NCI-H748 (cell line): ENCODE data around the gene WDFY2.

Experiments
- DNase-seq: peaks from one replicate; lab custom pipeline; 2025; ENCODE audit not compliant: unreplicated experiment; lab: John Stamatoyannopoulos, UW

WDFY2 gene

DNA sequence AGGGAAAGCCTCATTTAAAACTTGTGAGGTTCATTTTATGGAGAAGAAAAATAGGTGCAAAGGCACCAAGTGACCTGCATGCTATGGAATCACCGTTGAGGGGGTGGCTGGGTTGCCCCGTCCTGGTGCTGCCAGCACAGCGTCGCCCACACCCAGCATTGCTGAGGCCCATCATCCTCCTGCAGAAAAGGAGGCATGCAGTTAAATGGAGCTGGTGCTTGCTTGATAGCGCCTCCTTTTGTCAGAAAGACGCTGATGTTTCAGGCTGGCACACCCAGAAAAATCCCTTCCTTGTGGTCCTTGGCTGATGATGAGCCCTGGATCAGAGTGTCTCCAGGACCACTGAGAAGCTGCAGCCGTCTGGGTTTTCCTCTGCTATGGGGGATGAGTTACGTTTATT, 182.8 kb downstream of the WDFY2 start:
- peak; percentile 23 for DNase-seq

DNA sequence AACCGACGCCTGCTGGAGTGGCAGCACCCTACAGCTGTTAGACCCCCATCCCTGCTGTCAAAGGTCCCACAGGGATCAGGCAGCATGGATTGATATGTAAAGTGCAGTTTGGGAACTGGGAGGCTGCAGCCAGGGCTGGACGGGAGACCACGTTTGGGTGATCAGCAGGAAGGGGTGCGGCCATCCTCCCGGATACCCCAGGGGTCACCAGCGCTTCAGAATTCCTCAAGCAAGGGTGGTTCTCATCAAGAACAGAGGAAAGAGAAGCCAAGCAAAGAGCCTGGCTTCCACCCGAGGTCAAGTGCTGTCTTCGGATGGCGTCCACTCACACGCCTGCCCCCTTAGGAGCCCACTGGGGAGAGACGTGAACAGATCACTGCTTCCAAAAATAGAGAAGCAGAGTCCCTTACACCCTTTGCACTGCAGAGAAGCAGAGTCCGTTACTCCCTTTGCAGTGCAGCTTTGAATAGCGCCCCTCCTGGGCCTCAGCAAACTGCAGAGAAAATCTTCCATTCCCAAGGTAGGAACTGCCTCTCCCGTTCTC, 184.2 kb downstream of the WDFY2 start:
- no peak for DNase-seq

DNA sequence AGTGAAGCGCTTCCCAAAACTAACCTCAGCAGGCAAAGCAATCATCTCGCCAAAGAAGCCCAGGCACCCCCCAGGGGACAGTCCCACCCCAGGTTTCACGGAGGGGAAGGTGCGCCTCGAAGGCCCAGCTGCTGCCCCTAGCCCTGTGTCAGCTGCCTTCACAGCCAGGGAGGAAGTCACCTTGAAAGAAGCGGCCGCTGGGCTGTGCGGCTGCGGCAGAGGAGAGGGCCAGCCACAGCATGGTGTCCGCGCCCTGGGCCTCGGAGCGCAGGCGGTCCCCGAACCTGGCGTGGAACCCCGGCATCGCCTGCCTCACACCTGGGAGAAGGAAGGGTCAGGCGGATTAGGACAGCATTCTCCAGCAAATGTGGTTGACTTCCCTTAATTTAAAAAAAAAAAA, 184.7 kb downstream of the WDFY2 start:
- DNase-seq, result no peak

DNA sequence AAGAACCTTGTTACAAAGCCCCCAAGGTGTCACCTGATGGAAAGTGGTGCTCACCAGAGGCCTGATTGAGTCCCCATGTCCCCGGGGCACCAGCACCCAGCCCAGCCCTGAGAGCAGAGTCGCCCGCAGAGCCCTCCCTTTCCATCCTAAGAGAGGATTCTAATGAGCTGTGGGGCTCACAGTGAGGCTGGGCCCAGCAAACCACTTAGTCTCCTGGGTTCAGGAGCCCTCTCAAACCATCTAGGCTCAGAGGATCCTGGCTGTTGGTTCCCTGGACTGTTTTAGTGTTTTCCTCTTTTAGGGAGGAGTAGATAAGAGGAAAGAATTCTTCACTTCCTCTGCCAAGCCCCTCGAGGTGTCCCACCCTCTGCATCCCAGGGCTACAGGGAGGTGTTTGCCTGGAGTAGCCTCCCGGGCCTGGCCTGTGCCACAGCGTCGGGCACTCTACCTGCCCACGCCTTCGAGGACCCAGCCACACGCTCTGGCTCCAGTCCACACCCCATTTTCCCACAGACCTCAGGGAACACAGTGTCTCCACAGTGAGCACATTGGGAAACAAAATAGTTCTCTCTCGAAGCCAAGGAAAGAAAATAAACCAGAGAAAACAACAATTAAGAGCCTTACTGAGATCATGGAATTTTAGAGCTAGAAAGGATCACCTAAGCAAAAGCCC, 185.3 kb downstream of the WDFY2 start:
- no peak for DNase-seq

DNA sequence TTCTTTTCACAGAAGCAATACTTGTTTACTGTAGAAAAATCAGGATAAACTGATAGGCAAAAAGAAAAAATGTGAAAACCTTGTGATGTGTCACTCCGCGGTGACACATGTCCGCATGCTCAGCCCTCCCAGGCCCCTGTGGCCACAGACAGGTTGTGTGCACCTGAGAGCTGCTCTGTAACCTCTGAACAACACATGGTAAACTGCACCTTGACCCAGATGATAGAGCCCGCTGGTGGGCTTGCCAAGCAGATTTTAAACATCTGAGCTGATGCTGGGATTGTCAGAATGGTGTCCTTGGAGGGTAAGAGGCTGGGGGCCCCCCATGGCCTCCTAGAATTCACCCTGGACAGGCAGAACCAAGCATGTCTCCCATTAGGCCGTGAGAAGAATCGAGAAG, 185.9 kb downstream of the WDFY2 start:
- DNase-seq, result no peak

DNA sequence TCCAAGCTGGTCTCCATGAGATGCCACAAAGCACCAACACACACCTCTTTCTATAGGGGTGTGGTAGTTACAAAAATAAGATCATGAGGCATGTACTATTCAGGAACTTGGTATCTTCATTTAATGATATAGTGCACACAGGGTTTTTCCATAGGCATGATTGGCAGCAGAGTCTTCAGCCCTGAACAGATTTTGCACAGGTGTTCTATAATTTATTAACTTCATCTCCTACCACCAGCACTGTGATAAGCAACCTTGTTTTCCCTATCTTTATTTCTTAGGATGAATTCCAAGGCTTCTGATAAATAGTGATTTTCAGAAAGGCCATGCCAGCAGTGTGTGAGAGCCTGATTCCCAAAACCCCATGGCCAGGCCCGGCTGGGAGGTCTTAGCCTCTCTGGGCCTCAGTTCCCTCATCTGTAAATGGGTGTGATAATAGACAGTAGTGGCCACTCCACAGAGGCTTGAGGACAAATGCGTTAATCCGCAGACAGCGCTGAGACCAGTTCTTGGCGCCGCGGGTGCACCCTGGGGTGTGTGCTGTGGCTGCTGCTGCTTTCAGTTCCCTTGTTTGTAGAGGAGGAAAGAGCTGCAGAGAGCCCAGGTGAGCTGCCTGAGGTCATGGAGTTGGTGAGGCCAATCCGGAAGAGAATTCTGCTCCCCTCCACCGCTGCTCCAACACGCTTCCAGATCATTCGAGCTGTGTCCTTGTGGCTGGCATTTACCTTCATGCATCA, 186.6 kb downstream of the WDFY2 start:
- DNase-seq, result no peak

DNA sequence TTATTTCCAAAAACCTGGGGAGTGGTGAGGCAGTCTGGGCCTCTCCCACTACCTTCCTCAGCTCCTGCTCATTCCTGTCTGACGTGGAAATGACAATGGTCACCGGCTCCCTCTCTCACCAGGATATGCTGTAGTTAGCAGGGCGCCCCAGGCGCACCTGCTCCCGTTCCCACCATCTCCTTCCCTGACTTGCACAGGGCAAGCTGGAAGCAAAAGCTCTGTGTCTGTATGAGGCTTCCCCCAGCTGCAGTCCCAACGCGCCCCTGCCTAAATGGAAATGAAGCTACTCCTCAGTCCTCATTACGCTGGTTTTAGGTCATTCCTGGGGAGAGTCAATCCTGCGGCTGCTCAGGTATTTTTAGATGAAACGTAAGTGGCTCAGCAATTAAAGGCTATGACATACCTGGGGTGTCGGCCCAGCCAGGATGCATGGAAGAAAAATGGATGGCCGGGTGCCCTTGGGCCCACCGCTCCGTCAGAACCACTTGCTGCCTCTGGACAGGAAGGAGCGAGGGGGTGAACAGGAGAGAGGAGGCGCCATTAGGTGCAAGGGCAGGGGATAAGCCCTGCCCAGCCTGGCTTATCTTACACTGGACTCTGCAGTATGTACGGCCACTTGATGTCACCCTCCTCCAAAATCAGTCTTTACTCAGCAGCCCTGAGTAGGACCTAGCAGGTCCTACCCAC, 187.3 kb downstream of the WDFY2 start:
- no peak for DNase-seq

DNA sequence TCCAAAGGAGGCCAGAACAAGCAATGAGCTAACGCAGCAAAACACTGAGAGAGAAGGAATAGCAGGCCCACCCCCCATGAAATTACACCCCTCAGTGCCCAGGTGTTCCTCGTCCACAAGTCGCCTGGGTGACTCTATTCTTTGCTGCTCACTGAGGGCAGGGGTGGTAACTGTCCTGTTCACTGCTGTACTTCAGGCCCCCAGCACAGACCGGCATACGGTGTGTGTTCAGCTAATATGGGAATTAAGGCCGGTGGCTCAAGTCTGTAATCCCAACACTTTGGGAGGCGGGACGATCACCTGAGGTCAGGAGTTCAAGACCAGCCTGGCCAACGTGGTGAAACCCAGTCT, 187.8 kb downstream of the WDFY2 start:
- DNase-seq, result no peak

DNA sequence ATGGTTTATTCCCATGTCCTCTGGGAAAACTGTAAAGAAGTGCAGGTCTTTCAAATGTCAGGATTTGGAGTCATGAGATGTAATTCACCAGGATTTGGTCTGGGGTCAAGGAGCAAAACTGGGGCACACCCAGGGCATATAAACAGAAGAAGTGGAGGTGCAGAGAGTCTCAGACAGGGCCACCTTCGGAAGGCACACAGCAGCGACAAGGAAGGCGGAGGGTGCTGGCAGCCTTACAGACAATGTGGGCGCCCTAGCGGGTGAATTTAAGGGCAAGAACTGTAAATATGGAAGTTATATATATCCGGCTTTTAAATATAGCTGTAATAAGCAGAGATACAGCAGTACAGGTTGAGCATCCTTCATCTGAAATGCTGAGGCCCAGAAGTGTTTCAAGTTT, 188.5 kb downstream of the WDFY2 start:
- no peak for DNase-seq

DNA sequence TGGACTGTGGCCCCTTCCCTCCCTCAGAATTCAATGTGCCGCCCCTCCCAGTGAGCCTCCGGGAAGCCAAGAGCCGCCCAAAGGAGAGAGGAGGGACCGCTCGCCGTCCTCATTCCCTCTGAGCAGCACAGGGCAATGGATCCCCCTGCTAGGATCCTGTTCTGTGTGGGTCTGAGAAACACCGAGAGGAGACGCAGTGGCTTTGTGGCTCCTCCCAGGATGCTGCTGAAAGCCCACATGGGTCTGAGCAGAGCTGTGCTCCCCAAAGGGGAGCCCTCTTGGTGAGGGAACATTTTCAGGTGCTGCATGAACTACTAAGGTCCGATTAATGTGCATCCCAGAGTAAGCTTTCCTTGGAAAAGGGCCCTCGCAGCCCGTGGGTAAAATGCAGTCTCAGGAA, 189.3 kb downstream of the WDFY2 start:
- DNase-seq, result no peak

DNA sequence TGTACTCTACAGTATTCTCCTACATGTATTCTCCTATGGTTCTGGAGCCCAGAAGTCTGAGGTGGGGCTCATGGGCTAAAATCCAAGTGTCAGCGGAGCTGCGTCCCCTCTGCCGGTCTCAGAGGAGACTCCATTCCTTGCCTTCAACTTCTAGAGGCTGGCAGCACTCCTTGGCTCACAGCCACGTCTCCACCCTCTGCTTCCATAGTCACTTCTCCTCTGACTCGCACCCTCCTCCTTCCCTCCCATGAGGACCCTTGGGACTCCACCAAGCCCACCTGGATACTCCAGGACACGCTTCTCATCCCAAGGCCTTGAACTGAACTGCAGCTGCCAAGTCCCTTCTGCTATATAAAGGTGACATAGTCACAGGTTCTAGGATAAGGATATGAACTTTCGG, 191.9 kb downstream of the WDFY2 start:
- no peak for DNase-seq

DNA sequence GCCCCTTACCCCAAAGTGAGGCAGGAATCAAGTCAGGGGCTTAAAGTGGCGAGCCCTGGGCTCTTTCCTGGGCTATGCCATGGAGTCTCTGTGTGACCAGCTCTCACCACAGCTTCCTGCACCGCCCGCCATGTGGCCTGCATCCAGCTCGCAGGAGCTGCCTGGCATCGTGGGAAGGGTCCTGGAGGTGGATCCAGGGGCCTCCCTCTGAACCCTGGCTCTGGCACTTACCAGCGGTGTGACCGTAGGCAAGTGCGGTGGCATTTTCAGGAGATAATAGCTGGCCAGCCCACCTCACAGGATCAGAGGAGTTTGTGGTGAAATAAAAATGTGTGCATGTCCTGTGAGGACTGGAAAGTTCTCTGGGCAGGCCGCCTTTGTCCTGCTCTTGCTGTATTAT, 193.7 kb downstream of the WDFY2 start:
- DNase-seq, result no peak

DNA sequence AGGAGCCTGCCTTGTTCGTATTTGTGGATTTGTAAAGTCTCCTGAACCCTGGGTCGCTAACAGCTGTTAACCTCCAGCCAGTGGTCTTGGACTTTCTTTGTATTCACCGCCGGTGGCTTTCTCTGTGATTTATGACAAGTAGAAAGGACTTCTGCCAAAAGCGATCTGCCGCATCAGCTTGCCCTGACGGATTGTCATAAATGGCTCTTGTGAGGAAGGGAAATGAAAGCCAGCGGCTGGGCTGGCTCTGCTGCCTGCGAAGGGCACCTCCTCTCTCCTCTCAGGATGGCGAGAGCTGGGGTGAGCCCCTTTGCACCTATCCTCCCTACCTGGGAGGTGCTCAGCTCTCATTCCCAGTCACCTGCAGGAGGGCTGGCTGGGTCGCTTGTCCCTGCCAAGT, 194.1 kb downstream of the WDFY2 start:
- no peak for DNase-seq

DNA sequence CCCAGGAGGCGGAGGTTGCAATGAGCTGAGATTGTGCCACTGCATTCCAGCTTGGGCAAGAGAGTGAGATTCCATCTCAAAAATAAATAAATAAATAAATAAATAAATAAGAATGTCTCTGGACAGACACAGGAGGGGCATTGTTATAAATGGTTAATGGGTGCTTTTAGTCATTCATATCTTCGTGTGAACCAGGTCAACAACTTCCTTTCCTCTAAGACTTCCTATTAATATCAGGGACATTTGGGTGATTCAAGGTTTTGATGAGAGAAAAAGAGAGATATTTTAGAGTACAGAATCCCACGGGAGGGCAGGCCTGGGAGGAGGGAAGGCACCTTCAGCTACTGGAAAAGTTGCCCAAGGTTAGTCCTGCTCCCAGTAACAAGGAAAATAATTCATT, 195.8 kb downstream of the WDFY2 start:
- no peak for DNase-seq

DNA sequence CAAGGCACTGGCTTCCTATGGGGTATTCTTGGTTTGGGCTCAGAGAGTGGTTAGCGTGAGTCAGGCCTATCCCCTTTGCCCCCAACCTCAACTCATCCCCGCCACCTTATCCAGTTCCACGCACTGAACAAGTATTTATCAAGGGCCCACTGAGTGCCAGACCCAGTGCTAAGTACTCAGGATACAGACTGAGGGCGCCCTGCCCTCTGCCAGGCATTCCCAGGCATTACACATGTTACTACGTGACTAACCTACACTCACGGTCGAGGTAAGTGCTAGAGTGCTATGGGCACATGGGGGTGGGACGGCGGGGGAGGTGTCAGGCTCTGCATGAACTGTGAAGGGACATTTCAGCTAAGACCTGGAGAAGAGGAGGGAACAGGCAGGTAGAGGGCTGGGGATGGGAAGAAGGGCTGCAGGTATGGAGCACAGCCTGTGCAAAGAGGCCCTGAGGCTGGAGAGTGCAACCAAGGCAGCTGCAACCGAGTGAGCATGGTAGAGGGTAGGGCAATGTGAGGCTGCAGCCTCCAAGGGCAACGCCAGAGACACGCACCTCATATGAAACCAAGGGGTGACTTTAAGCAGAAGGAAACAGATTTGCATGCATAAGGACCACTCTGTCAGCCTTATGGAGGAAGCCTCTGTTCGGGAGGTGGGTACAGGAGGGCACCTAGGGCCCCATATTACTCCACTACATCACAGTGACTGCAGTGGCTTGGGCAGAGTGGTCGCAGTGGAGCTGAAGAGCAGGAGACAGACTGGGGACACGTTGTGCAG, 197.2 kb downstream of the WDFY2 start:
- peak; percentile 24 for DNase-seq

DNA sequence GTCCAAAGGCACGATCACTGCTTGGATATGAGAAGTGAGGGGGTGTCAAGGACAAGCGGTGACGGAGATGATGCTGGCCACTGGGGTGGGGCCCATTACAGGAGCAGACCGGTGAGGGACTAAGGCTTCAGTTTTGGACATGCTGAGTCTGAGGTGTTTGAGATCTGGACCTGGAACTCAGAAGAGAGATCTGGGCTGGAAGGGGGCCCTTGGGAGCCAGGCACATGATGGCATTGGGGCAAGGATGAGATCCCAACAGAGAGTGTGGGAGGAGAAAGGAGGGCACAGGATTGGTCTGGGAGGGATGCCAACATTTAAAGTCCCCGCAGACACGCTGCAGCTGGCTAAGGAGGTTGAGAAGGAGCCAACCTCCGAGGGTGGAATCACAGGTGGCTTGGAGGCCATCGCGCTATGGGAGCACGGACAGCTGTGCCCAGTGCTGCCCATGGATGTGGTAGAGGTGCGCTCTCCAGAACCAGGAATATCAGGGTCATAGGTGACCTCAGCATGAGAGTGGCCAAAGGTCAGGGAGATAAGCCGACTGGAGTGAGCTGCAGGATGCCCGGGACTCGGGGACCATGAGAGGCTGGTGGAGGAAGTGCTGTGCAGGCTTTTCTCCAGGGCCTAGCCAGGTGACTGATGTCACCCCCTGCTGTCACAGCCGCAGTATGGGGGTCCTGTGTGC, 197.9 kb downstream of the WDFY2 start:
- DNase-seq, result no peak

DNA sequence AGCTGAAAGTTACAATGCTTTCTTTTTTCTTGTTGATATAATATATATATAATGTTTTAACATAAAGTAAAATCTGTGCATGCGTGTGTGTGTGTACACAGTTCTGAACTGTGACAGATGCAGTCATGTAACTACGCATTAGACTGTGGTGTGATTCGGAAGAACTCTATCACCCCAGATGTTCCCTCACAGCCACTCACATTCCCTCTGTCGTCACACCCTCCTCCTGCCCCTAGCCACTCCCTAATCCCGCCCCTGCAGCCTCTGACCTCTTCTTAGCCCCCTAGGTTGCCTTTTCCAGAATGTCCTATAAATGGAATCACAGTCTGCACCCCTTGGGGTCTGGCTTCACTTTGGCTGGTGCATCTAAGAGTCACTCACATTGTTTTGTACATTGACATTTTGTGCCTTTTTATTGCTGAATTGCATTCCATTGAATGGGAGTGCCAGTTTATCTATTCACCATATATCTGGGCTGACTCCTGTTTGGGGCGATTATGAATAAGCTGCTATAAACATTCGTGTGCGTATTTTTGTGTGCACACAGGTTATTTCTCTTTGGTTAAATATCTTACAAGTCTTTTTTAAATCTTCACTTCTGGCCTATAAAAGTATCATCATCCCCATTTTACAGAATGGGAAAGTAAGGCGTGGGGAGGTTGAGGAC, 199.3 kb downstream of the WDFY2 start:
- DNase-seq, result no peak

DNA sequence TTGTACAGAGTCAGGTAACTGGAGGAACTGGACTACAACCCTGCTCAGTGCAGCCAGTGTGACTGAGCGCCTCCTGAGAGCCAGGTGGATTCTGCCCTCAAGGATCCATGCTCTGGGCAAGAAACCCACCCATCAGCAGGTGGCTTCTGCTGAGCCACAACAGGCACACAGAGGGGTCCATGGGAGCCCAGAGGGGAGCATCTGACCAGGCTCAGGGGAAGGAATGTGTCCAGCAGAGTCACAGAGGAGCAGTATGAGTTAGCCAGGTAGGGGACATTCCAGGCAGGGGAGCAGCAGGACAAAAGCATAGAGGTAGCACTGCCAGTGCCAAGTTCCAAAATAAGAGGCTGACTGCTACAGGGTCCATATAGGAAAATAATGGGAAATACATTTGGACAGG, 199.8 kb downstream of the WDFY2 start:
- DNase-seq, result no peak

DNA sequence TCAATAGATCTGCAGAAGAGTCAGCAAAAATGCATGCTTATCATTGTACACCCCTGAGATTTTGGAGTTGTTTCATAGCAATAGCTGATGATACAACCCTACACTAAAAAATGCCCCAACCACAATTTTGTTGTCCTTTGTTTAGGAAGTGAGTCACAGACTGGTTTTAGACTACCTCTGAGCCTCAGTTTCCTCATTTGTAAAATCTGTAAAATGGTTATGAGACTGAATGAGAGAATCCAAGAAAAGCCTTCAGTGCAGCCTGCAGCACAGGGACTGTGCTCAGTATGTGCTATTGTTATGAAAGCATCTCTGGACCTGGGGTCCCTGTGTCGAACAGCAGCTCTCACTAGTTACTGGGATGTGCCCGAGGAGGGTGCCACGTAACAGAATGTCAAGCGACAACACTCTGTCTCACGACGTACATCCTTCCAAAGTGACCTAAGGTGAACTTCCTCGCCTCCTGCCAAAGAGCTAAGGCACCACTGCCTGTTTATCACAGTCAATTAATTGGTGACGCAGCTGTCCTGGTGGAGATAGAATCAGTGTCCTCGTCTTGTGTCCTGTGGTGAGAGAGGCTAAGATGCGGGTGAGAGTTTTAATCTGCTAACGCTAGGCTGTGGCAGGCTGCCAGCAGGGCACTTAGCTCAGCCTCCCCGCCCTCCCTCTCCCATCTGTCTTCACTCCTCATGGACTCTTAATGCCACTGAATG, 201.6 kb downstream of the WDFY2 start:
- peak; percentile 95 for DNase-seq
